GM23338 (cell line): ENCODE measurements around the gene CDKAL1. TPM values are rescaled to one million over a fixed set of nuclear protein-coding genes. Genes with fewer than 3 reads are reported as not detected.

Experiments
- ATAC-seq: fragments of 200-7000 bp; cut with Tn5 transposase; 3 replicates; pipeline ENCODE4 v1.9.1; 2020
- DNase-seq: peaks from one replicate; pipeline ENCODE4 v3.0.0-alpha.2; 2015; ENCODE audit warnings: low spot score
- H2AFZ ChIP-seq: fragments of 200-600 bp; sonication (generic); 2 replicates; pipeline ENCODE4 v1.8.0; 2016; ENCODE audit warnings: antibody characterized with exemption, mild to moderate bottlenecking, moderate library complexity
- H3F3A ChIP-seq: fragments of 200-600 bp; sonication (generic); replicated peaks from 2 replicates; pipeline ENCODE4 v1.8.0; 2017; ENCODE audit warnings: antibody characterized with exemption, mixed run types, low read depth
- H3K27ac ChIP-seq: fragments of 200-600 bp; sonication (generic); 2 replicates; pipeline ENCODE4 v1.6.1; 2016; ENCODE audit warnings: low read depth
- H3K27me3 ChIP-seq: fragments of 200-600 bp; sonication (generic); 2 replicates; pipeline ENCODE4 v1.8.0; 2016; ENCODE audit warnings: mild to moderate bottlenecking, mixed run types, moderate library complexity; ENCODE audit not compliant: insufficient read depth
- H3K36me3 ChIP-seq: fragments of 200-600 bp; sonication (generic); 2 replicates; pipeline ENCODE4 v1.8.0; 2016; ENCODE audit warnings: mild to moderate bottlenecking; ENCODE audit not compliant: insufficient read depth
- H3K4me1 ChIP-seq: fragments of 200-600 bp; sonication (generic); 2 replicates; pipeline ENCODE4 v1.8.0; 2016; ENCODE audit warnings: mild to moderate bottlenecking, moderate library complexity; ENCODE audit not compliant: insufficient read depth
- H3K4me2 ChIP-seq: fragments of 200-600 bp; sonication (generic); 2 replicates; pipeline ENCODE4 v1.7.1; 2017; ENCODE audit warnings: mixed run types
- H3K4me3 ChIP-seq: fragments of 200-600 bp; sonication (generic); 2 replicates; pipeline ENCODE4 v1.6.1; 2016; ENCODE audit warnings: mixed run types
- H3K79me2 ChIP-seq: fragments of 200-600 bp; sonication (generic); replicated peaks from 2 replicates; pipeline ENCODE4 v1.8.0; 2017; ENCODE audit warnings: mild to moderate bottlenecking; ENCODE audit not compliant: insufficient read depth
- H3K9me2 ChIP-seq: fragments of 200-600 bp; sonication (generic); 2 replicates; pipeline ENCODE4 v1.8.0; 2017; ENCODE audit not compliant: insufficient read depth
- H4K20me1 ChIP-seq: fragments of 200-600 bp; sonication (generic); replicated peaks from 2 replicates; pipeline ENCODE4 v1.8.0; 2017; ENCODE audit warnings: mild to moderate bottlenecking; ENCODE audit not compliant: insufficient read depth
- H3K27ac Mint-ChIP-seq: 2 replicates; pipeline ENCODE4 v1.8.0; 2020; ENCODE audit warnings: inconsistent platforms, mild to moderate bottlenecking, moderate library complexity, mixed read lengths
- H3K27me3 Mint-ChIP-seq: 3 replicates; pipeline ENCODE4 v1.8.0; 2022; ENCODE audit warnings: low read depth, mild to moderate bottlenecking, moderate library complexity, mixed read lengths, inconsistent platforms; ENCODE audit not compliant: insufficient read depth, poor library complexity
- H3K36me3 Mint-ChIP-seq: 3 replicates; pipeline ENCODE4 v1.8.0; 2021; ENCODE audit warnings: low read depth, mild to moderate bottlenecking, inconsistent platforms, moderate library complexity, mixed read lengths
- H3K4me1 Mint-ChIP-seq: 3 replicates; pipeline ENCODE4 v1.8.0; 2020; ENCODE audit warnings: mild to moderate bottlenecking, inconsistent platforms, mixed read lengths
- H3K4me3 Mint-ChIP-seq: 3 replicates; pipeline ENCODE4 v1.8.0; 2021; ENCODE audit warnings: moderate library complexity, mild to moderate bottlenecking, inconsistent platforms, mixed read lengths
- H3K9me3 Mint-ChIP-seq: 3 replicates; pipeline ENCODE4 v1.8.0; 2020; ENCODE audit warnings: moderate library complexity, mild to moderate bottlenecking, inconsistent platforms, mixed read lengths
- CREB1 ChIP-seq: fragments of 250-450 bp; sonication (Bioruptor Pico); IDR thresholded peaks from 2 replicates; pipeline ENCODE4 v1.5.0; 2020; ENCODE audit warnings: low read depth, mild to moderate bottlenecking, moderate library complexity
- EZH2 ChIP-seq: fragments of 200-600 bp; sonication (generic); IDR thresholded peaks from one replicate; pipeline ENCODE4 v1.8.0; 2017; ENCODE audit warnings: antibody characterized with exemption, mild to moderate bottlenecking, low read depth; ENCODE audit not compliant: unreplicated experiment
- EZH2phosphoT487 ChIP-seq: fragments of 200-600 bp; sonication (generic); IDR thresholded peaks from one replicate; pipeline ENCODE4 v1.8.1; 2018; ENCODE audit warnings: antibody characterized with exemption; ENCODE audit not compliant: unreplicated experiment
- JUNB ChIP-seq: IDR thresholded peaks from one replicate; pipeline ENCODE4 v1.6.1; 2016; ENCODE audit warnings: antibody characterized with exemption; ENCODE audit not compliant: unreplicated experiment
- NANOG ChIP-seq: IDR thresholded peaks from 2 replicates; pipeline ENCODE4 v1.6.1; 2016; ENCODE audit warnings: antibody characterized with exemption, borderline replicate concordance
- POLR2AphosphoS5 ChIP-seq: IDR thresholded peaks from 2 replicates; pipeline ENCODE4 v1.6.1; 2016; ENCODE audit warnings: antibody characterized with exemption, low read depth
- STAT1 ChIP-seq: IDR thresholded peaks from one replicate; pipeline ENCODE4 v1.6.1; 2016; ENCODE audit warnings: antibody characterized with exemption; ENCODE audit not compliant: unreplicated experiment
- ZNF114 ChIP-seq: fragments of 250-450 bp; sonication (Bioruptor Pico); IDR thresholded peaks from 2 replicates; pipeline ENCODE4 v1.5.0; 2020; ENCODE audit warnings: mild to moderate bottlenecking, moderate library complexity
- ZNF331 ChIP-seq: fragments of 250-450 bp; sonication (Bioruptor Pico); IDR thresholded peaks from 2 replicates; pipeline ENCODE4 v1.5.0; 2020; ENCODE audit warnings: low read depth, mild to moderate bottlenecking, moderate library complexity
- polyA plus RNA-seq: library from polyadenylated mRNA; unstranded; fragments of >200 nt; fragmentation: Nextera tagmentation; extraction: Ambion mirVana; gene quantifications from 2 replicates; pipeline ENCODE4 v1.2.1, GENCODE V29; 2016
- total RNA-seq: library from RNA; depleted of rRNA; stranded (reverse); fragments of >200 nt; shearing (Covaris generic); gene quantifications from 2 replicates; pipeline ENCODE4 v1.2.3, GENCODE V29; 2014
- TF ChIP-seq, protein P1 (sequence below), 2 experiments: fragments of 200-600 bp in 1 of 2; sonication (generic) in 1 of 2; conservative IDR thresholded peaks; 2 replicates each; pipeline versions ENCODE4 v1.5.1 to v1.6.1; 2016 to 2017; ENCODE audit warnings: antibody characterized with exemption in 2 of 2, low read depth in 2 of 2, mild to moderate bottlenecking in 2 of 2, moderate library complexity in 1 of 2
- TF ChIP-seq, protein P2 (sequence below): fragments of 250-450 bp; sonication (Bioruptor Pico); IDR thresholded peaks from 2 replicates; pipeline ENCODE4 v1.5.0; 2020; ENCODE audit warnings: mild to moderate bottlenecking, moderate library complexity
- TF ChIP-seq, protein P3 (sequence below): IDR thresholded peaks from 2 replicates; pipeline ENCODE4 v1.6.1; 2016; ENCODE audit warnings: antibody characterized with exemption
- TF ChIP-seq, protein P4 (sequence below): IDR thresholded peaks from one replicate; pipeline ENCODE4 v1.6.1; 2018; ENCODE audit warnings: antibody characterized with exemption; ENCODE audit not compliant: unreplicated experiment

CDKAL1 gene
- total and polyA plus RNA-seq, 2 experiments from 2014 or later, result 17.8 to 35.0 TPM

DNA sequence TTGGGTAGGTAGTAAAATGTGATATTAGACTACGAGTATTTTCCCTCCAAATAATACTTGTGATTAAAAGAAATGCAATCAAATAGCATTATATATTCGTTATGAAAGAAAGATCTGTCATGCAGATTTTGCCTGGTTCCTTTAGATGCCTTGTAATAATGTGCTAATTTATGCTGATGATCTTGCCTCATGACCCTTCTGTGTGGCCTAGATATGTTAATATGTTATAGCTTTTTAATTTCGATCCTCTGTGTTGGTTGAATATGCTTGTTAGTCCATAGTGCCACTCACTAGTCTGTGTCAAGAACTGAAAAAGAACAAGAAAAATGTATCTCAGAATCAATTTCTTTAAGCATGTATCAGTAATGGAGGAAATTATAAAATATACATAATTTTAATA, 31.9 kb downstream of the CDKAL1 start:
- Histone ChIP-seq H3K9me2 (no peaks in the 10 kb centered on the region), H3K27ac (no peak overlapping the region), H3K36me3 (no peaks in the 10 kb centered on the region), H4K20me1 (no peaks in the 10 kb centered on the region), H3K4me1 (peaks cover 27% of the 10 kb centered on the region), H3K27me3 (no peaks in the 10 kb centered on the region), H2AFZ (no peak overlapping the region), H3F3A (no peaks in the 10 kb centered on the region), H3K4me3 (no peak overlapping the region), H3K4me2 (peak overlapping the region; percentile 41), H3K79me2 (peaks cover 8% of the 10 kb centered on the region; the same call in 1 of the 2 replicates)
- TF ChIP-seq, protein P1, sequence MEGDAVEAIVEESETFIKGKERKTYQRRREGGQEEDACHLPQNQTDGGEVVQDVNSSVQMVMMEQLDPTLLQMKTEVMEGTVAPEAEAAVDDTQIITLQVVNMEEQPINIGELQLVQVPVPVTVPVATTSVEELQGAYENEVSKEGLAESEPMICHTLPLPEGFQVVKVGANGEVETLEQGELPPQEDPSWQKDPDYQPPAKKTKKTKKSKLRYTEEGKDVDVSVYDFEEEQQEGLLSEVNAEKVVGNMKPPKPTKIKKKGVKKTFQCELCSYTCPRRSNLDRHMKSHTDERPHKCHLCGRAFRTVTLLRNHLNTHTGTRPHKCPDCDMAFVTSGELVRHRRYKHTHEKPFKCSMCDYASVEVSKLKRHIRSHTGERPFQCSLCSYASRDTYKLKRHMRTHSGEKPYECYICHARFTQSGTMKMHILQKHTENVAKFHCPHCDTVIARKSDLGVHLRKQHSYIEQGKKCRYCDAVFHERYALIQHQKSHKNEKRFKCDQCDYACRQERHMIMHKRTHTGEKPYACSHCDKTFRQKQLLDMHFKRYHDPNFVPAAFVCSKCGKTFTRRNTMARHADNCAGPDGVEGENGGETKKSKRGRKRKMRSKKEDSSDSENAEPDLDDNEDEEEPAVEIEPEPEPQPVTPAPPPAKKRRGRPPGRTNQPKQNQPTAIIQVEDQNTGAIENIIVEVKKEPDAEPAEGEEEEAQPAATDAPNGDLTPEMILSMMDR (conservative IDR thresholded peaks at IDR 0.05; ENCODE audit: low read depth in 2 of 2), result no peak
- TF ChIP-seq NANOG (no peak), STAT1 (no peak), JUNB (no peak), POLR2AphosphoS5 (no peak), CREB1 (no peak), EZH2 (no peak), EZH2phosphoT487 (no peak), ZNF331 (CRISPR knock-in tag) (no peak), ZNF114 (CRISPR knock-in tag) (no peak)
- TF ChIP-seq, protein P2, sequence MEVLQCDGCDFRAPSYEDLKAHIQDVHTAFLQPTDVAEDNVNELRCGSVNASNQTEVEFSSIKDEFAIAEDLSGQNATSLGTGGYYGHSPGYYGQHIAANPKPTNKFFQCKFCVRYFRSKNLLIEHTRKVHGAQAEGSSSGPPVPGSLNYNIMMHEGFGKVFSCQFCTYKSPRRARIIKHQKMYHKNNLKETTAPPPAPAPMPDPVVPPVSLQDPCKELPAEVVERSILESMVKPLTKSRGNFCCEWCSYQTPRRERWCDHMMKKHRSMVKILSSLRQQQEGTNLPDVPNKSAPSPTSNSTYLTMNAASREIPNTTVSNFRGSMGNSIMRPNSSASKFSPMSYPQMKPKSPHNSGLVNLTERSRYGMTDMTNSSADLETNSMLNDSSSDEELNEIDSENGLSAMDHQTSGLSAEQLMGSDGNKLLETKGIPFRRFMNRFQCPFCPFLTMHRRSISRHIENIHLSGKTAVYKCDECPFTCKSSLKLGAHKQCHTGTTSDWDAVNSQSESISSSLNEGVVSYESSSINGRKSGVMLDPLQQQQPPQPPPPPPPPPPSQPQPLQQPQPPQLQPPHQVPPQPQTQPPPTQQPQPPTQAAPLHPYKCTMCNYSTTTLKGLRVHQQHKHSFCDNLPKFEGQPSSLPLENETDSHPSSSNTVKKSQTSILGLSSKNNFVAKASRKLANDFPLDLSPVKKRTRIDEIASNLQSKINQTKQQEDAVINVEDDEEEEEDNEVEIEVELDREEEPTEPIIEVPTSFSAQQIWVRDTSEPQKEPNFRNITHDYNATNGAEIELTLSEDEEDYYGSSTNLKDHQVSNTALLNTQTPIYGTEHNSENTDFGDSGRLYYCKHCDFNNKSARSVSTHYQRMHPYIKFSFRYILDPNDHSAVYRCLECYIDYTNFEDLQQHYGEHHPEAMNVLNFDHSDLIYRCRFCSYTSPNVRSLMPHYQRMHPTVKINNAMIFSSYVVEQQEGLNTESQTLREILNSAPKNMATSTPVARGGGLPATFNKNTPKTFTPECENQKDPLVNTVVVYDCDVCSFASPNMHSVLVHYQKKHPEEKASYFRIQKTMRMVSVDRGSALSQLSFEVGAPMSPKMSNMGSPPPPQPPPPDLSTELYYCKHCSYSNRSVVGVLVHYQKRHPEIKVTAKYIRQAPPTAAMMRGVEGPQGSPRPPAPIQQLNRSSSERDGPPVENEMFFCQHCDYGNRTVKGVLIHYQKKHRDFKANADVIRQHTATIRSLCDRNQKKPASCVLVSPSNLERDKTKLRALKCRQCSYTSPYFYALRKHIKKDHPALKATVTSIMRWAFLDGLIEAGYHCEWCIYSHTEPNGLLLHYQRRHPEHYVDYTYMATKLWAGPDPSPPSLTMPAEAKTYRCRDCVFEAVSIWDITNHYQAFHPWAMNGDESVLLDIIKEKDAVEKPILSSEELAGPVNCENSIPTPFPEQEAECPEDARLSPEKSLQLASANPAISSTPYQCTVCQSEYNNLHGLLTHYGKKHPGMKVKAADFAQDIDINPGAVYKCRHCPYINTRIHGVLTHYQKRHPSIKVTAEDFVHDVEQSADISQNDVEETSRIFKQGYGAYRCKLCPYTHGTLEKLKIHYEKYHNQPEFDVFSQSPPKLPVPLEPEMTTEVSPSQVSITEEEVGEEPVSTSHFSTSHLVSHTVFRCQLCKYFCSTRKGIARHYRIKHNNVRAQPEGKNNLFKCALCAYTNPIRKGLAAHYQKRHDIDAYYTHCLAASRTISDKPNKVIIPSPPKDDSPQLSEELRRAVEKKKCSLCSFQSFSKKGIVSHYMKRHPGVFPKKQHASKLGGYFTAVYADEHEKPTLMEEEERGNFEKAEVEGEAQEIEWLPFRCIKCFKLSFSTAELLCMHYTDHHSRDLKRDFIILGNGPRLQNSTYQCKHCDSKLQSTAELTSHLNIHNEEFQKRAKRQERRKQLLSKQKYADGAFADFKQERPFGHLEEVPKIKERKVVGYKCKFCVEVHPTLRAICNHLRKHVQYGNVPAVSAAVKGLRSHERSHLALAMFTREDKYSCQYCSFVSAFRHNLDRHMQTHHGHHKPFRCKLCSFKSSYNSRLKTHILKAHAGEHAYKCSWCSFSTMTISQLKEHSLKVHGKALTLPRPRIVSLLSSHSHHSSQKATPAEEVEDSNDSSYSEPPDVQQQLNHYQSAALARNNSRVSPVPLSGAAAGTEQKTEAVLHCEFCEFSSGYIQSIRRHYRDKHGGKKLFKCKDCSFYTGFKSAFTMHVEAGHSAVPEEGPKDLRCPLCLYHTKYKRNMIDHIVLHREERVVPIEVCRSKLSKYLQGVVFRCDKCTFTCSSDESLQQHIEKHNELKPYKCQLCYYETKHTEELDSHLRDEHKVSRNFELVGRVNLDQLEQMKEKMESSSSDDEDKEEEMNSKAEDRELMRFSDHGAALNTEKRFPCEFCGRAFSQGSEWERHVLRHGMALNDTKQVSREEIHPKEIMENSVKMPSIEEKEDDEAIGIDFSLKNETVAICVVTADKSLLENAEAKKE (CRISPR knock-in tag), result no peak
- TF ChIP-seq, protein P3, sequence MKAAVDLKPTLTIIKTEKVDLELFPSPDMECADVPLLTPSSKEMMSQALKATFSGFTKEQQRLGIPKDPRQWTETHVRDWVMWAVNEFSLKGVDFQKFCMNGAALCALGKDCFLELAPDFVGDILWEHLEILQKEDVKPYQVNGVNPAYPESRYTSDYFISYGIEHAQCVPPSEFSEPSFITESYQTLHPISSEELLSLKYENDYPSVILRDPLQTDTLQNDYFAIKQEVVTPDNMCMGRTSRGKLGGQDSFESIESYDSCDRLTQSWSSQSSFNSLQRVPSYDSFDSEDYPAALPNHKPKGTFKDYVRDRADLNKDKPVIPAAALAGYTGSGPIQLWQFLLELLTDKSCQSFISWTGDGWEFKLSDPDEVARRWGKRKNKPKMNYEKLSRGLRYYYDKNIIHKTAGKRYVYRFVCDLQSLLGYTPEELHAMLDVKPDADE, result no peak
- TF ChIP-seq, protein P4, sequence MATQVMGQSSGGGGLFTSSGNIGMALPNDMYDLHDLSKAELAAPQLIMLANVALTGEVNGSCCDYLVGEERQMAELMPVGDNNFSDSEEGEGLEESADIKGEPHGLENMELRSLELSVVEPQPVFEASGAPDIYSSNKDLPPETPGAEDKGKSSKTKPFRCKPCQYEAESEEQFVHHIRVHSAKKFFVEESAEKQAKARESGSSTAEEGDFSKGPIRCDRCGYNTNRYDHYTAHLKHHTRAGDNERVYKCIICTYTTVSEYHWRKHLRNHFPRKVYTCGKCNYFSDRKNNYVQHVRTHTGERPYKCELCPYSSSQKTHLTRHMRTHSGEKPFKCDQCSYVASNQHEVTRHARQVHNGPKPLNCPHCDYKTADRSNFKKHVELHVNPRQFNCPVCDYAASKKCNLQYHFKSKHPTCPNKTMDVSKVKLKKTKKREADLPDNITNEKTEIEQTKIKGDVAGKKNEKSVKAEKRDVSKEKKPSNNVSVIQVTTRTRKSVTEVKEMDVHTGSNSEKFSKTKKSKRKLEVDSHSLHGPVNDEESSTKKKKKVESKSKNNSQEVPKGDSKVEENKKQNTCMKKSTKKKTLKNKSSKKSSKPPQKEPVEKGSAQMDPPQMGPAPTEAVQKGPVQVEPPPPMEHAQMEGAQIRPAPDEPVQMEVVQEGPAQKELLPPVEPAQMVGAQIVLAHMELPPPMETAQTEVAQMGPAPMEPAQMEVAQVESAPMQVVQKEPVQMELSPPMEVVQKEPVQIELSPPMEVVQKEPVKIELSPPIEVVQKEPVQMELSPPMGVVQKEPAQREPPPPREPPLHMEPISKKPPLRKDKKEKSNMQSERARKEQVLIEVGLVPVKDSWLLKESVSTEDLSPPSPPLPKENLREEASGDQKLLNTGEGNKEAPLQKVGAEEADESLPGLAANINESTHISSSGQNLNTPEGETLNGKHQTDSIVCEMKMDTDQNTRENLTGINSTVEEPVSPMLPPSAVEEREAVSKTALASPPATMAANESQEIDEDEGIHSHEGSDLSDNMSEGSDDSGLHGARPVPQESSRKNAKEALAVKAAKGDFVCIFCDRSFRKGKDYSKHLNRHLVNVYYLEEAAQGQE, result no peak
- no peak for DNase-seq
- peaks cover 23% of the 10 kb centered on the region for H3K4me1 Mint-ChIP-seq
- ATAC-seq, result no peak
- peaks cover 9% of the 10 kb centered on the region; the same call in 1 of the 3 replicates for H3K36me3 Mint-ChIP-seq
- peak overlapping the region; percentile 47 for H3K27ac Mint-ChIP-seq
- H3K27me3 Mint-ChIP-seq, result no peaks in the 10 kb centered on the region
- no peak overlapping the region for H3K4me3 Mint-ChIP-seq
- H3K9me3 Mint-ChIP-seq, result no peaks in the 10 kb centered on the region; the same call in 2 of the 3 replicates
